ENCODE measurements around the gene RNF227.

The RNF227 gene

DNA sequence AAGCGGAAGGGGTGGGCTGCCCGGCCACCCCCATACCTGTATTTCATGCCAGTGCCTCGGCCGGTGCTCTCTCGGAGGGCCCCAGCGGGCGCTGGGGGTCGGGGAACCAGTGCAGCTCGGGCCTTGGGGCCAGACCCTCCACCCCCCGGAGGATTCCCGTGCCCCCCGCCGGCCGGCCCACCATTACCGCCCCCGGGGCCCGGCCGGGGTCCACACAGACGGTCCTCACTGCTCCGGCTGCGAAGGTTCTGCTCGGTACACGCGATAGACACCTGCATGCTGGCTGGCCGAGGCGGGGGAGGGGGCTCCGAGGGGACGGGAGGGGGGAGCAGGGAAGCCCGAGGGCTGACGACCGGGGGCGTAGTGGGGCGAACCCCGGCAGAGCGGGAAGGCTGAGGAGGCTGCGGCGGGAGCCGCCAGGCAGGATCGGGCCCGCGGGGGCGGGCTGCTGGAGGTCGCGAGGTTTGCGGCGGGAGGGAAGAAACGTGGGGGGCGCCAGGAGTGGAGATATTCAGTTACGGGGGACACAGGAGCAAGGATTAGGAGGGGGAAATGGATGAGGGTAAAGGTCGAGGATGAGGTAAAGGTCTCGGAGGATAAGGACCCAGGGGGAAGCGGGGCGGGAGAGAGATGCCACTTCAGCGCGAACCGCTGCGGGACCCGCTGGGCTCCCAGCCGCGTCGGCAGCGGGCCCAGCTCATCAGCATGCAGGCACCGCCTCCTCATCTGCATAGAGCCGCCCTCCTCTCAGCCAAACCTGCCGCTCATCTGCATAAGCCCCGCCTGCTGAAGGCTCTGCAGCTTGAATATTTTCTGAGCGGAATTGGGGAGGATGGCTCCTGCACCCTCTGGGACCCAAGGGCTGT is 13.3 kb upstream of the RNF227 start, which contains the start of gene KCNAB3:
TSS of gene KCNAB3 (minus strand) at position 699 of the 866 bp plus-strand sequence. CDS start at position 278, 421 bp downstream.
- peak; percentile 22 for DNase-seq

DNA sequence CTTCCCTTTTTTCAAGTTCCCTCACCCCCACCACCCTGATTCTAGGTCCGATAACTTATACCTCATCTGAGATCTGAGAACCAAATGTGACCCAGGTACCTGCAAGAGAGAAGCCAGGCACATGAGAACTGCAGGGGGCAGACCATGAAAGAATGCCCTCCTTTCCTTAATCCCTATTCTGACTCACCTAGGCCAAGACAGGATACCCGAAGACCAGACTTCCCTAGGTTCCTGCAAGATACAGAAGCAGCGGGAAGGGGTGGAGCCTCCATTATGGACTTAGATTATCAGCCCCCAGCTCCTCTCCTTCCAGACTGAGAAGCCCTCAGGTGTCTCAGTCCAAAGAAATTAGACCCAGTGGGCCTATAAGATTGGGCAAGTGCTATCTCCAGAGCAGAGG is 11.5 kb upstream of the RNF227 start:
- DNase-seq: no peak

DNA sequence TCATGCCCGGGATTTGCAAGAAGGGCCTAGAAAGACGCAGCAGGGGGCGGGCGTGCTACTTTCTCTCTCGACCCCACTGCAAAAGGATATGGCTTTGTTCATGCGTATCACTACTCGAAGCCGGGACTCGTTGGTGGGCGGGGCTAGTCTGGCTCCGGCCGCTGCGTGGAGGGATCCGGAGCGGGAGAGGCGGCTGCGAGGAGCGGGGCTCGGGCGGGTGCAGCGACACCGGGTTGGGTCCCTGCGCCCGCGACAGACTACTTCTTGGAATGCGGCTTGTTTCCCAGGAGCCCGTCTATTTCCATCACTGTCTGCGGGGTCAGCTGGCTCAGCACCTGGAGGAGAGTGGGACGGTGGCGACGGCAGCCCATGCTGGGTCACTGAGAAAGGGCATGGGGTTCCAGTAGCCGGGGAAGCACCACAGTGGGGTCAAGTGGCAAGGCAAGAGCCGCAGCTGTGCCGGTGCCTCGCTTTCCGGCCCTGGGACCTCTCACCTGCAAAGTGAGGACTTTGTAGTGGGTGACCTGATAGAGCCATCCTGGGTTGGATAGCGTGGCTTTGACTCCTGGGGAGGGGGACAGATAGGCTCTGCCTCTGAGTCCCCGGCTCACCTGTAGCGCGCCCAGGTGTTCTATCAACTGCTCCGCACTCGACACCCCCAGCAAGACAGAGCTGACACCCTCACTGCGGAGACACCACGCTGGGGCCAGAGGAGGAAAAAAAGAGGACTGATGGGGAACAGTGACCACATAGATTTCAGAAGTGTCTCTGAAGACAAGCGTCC is 6.9 kb upstream of the RNF227 start:
- DNase-seq: peak; percentile 78

DNA sequence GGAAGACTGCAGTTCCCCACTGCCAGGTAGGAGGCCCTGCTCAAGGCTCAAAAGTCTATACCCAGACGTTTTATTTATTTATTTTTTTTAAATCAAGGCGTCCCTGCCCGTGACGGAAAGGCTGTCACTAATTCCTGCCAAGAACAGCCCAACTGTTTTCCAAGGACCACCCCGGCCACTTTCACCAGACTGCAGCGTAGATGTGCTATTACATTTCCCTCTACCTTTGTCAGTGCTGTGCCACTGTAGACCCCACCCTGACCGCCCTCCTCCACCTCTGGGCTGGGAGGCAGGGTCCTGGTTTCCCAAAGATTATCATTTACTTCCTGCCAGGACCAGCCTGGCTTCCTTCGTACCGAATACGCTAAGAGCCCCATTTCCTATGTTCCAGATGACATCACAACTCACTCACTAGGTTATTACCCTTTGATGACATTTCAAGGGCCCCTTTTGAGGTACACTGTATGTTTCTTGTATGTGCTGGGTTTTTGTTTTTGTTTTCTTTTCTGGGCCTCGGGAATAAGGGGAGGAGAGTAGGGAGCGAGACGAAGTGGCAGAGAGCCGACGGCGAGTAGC is 6.3 kb upstream of the RNF227 start:
- no peak for DNase-seq

DNA sequence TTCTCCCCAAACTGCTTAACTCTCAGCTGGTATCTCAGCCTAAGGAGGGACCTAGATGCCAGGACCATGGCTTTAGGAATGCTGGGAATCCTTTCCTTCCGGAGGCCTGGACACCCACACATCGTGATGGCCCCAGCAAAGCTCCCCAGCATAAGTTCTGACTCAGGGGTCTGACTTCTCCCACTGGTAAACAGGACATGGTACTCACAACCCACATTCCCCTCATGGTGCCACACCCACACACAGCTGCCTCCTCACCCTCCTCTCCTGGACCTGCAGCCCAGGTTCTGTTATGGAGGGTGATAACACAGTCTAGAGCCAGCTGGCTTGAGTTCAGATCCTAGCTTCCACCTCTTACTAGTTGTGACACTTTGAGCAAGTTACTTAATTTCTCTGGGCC is 719 bp upstream of the RNF227 start:
- DNase-seq: peak; percentile 61

DNA sequence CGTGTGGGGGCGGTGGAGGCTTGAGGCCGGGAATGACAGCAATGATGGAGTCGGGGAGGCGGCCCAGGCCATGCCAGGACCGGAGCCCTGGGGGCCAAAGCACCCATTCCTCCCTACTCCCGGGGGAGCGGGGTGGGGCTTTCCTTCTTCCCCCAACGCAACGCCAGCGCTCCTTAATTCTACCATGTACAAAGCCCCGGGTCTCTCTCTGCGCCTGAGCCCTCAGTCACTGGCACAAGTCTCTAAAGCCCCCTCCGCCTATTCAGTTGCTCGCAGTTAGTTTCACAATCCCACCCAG is 245 bp upstream of the RNF227 start:
- no peak for DNase-seq

DNA sequence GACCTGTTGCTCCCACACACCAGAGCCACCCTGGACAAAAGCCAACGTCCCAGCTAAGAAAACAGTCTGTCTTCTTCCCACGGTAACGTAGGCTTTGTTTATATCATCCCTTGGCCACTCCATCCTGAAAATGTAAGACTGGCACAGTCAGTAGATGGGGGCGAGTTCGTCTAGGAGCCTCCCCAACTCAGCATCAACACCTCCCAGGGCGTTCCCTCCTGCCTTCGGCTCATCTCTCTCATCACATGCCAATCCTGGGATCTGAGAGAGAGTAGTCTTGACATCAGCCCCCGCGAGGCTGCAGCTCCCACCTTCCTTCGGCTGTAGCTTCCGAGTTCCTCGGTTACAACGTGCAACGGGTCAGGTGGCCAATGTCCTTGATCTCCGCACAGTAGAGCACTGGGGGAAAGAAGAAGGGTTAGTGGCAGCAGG is 894 bp downstream of the RNF227 start:
- peak; percentile 54 for DNase-seq

DNA sequence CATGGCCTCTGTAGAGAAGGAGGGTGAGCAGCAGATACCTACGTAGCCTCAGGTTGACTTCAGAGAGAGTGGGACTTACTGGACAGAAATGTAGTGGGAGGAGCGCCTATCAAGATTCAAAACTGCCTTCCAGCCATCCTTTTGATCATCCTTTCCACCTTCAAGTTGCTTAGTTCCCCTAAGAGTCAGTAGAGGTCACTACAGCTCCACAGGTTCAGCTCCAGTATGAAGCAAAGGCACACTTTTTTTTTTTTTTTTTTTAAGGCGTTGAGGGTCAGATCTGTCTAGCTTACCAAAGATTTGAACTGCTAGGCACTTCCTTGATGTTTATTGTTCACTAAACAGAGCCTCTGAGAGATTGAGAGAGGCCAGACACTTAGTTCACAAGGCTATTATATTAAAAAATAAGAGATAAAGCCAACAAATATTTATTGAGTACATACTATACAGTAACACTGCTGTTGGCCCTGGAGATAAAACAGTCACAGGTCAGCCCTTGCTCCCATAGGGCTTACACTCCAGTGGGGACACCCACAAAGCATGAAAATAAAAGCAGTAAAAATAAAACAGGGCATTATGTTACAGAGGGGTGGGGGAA is 3.1 kb downstream of the RNF227 start:
- DNase-seq: peak; percentile 90

DNA sequence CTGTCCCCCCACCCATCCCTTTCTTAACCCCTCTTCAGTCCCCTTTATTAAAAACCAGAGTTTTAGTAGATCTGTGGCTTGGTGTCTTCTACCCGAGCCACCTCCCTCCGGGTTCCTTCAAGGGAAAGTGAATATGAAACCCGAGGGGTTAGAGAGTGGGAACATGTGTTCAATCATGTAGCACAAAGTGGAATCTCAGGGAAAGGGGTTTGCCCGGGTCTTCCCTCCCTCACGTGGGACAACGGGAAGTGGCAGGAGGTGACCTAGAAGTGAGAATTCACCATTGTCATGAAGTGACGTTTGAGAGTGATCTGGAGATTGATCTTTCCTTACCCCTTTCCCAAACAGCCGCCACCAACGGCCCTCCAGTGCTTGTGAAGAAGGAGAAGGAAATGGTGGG is 5.0 kb downstream of the RNF227 start:
- DNase-seq: no peak

DNA sequence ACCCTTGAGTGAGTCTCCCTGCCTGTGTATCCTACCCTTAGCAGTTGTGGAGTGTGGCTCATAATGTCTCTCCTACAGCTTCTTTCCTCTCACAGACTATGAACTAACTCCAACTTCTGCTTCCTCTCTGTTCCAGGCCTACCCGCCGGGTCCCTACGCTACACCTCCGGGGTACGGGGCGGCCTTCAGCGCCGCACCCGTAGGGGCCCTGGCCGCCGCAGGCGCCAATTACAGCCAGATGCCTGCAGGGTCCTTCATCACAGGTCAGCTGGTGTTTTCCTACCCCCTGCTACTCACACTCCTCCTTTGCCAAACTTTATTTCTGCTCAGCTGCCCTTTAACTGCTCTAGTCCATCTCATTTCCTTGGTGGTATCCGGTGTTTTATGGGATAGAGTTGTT is 5.4 kb downstream of the RNF227 start:
- no peak for DNase-seq

DNA sequence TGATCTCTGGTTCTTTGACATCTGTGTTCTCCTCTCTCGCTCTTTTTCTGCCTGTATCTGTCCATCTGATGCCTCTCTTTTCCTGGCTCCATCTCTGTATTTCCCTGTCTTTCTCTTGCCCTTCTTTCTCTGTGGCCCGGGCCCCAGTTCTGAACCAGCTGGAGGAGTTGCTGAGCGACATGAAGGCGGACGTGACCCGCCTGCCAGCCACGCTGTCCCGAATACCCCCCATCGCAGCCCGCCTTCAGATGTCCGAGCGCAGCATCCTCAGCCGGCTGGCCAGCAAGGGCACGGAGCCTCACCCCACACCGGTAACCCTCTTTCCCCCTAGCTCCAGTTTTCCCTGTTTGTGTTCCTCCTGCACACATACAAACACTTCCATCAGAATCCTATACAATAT is 5.8 kb downstream of the RNF227 start:
- DNase-seq: no peak

DNA sequence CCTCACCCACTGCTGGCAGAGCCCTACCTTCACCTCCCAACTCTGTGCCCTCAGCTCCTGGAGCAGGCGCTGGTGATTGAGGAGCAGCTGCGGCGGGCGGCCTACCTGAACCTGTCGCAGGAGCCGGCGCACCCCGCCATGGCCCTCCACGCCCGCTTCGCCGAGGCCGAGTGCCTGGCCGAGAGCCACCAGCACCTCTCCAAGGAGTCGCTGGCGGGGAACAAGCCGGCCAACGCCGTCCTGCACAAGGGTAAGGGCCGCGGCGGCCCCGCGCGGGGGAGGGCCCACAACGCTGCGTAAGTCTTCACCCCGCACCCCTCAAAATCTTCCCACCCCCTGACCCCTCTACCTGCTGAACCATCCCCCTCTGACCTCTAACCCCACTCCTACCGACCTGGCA is 7.0 kb downstream of the RNF227 start:
- DNase-seq: no peak

DNA sequence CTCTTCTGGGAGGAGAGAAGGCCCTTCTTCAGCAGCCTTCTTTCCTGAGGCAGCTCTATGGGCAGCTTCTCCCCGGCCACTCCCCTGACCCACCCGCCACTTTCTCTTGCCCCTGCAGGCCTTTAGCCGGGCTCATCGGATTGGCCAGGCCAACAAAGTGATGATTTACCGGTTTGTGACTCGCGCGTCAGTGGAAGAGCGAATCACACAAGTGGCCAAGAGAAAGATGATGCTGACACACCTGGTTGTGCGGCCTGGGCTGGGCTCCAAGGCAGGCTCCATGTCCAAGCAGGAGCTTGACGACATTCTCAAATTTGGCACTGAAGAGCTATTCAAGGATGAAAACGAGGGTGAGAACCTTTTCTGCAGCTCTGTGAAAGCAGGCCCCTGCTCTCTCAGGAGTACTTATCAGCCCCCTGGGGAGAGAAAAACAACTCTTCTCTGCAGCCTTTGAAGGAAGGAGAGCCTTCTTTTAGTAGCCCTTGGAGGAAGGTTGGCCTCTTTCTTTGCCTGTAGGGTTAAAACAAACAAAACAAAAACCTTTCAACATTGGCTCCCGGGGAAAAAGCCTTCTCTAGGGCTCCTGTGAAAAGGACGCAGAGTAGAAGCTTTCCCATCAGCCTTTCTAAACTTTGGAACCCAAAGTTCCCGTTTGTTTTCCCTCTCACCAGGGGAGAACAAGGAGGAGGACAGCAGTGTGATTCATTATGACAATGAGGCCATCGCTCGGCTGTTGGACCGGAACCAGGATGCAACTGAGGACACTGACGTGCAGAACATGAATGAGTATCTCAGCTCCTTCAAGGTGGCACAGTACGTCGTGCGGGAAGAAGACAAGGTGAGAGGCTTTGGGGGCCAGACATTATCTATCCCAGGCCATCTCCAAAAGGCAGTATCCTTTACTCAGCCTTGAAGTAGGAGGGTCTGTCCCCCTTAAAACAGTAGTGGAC is 12.7 kb downstream of the RNF227 start:
- DNase-seq: no peak

DNA sequence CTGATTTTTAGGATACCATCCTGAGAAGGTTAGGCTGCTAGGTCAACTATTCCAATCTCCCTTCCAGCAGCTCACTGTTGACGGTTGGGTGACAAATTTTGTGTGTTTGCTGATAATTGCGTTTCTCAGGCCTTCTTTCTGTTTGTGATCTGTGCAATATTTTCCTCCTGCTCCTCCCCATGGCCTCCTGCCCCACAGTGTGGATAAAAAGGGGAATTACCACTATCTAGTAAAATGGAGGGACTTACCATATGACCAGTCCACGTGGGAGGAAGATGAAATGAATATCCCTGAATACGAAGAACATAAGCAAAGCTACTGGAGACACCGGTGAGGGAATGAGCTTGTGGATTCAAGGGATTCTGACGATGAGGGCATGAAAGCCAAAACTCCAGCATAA is 18.3 kb downstream of the RNF227 start:
- peak; percentile 73 for DNase-seq

DNA sequence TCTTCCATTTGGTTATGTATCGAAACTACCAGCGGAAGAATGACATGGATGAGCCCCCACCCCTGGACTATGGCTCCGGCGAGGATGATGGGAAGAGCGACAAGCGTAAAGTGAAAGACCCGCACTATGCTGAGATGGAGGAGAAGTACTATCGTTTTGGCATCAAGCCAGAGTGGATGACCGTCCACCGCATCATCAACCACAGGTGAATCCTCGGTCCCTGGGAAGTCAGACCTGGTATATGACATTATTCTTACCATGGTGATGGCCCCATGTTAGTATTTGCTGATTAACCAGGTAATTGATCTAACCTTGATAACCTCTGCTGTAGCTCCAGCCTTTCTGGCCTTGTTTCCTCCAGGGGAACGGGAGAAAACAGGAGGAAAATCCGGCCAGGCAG is 19.0 kb downstream of the RNF227 start:
- DNase-seq: no peak

DNA sequence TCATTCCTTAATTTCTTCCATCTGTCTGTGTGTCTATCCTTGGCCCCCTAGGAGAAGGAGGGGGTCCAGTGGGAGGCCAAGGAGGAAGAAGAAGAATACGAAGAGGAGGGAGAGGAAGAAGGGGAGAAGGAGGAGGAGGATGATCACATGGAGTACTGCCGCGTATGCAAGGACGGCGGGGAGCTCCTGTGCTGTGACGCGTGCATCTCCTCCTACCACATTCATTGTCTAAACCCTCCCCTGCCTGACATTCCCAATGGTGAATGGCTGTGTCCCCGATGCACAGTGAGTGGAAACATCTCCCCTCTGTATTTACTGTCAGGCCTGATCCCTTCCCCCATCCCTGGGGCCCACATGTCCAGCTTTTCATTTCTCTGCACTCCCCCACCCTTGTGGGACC is 21.2 kb downstream of the RNF227 start:
- DNase-seq: no peak

DNA sequence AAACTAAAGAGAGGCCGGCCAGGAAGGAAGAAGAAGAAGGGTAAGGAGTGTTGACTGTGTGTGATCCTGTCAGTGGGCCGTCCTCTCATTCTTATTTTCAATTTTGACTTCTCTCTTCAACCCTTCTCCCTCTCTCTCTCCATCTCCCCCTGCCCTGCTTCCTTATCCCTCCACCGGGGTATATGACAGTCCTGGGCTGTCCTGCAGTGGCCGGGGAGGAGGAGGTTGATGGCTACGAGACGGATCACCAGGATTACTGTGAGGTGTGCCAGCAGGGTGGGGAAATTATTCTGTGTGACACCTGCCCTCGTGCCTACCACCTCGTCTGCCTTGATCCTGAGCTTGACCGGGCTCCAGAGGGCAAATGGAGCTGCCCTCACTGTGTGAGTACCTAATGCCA is 21.9 kb downstream of the RNF227 start:
- DNase-seq: no peak

DNA sequence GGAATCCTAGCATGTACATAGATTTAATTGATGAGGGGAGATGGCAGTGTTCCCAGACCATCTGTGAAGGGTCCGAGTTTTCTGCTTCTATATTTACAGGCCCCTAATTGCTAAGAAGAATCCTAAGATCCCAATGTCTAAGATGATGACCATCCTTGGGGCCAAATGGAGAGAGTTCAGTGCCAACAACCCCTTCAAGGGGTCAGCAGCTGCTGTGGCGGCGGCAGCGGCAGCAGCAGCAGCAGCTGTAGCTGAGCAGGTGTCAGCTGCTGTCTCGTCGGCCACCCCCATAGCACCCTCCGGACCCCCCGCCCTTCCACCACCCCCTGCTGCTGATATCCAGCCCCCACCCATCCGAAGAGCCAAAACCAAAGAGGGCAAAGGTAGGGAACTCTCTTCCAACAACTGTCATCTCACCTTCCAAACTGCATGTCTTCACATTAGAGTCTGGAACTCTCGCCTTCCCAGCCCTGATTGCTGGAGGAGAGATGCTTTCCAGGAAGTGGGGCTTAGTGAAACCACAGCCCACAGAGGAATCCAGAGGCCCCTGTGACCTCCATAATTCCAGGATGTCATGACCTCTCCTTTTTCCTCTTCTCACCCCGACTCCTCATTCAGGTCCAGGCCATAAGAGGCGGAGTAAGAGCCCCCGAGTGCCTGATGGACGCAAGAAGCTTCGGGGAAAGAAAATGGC is 22.8 kb downstream of the RNF227 start:
- DNase-seq: no peak

DNA sequence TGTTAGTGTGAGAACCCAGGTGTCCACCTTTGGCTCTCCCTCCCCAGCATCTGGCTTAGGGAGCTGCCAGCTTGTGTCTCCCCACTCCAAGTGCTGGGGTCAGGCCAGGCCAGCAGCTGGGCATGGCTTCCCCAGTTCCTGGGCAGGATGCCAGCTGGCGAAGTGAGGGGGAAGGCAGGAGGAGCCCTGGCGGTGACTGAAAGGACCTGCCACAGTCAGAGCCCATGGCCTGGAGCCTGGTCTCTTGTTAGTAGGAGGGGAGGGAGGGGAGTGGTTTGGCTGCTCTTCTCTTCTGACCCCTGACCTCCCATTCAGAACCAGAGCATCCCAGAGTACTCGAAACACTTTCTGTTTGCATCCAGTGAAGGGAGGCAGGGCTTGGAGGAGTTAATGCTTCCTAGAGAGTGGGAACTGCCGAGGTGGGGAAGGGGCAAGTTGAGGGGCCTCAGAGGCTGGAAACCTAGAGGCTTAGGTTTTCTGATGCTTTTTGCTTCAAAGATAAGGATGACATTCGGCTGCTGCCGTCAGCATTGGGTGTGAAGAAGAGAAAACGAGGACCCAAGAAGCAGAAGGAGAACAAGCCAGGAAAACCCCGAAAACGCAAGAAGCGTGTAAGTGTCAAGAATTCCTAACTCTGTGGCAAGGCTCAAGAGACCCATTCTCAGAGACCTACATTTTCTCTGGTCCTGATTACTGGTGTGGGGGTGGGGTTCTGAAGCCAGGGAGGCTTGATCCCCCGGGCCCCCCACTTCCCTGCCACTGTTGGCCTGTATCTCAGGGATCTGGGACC is 26.7 kb downstream of the RNF227 start:
- peak; percentile 97 for DNase-seq

DNA sequence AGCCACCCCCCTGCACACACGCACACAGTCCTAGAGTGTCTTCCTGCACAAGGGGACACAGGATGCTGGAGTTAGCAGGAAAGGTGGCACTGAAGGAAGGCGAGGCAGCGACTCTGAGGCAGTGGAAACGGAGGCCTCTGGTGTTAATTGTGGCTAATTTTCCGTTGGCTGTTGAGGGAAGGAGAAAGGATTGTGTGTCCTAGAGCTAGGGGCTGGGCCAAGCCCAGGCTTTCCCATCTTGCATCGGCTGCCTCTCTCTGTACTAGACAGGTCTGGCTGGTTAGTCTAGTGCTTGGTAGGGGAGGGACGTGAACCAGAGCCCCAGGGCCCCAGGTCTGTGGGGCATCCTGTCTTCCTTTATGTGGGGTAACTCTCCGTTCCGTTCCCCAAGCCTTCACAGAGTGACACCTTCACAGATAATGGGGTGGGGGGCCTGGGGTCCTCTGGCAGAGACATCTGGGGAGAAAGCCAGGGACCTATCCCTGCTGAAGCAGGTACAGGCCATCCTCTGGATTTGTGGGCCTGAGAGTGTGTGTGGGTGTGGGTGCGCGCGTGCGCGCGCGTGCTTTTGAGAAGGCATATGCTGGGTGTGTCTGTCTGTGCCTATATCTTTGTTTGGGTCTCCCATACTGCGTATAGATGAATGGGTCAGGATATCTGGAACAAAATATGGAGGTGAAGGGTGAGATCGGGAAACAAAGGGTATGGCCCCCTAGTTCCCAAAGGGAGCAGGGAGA is 27.7 kb downstream of the RNF227 start, which contains the start of gene CHD3:
TSS of gene CHD3 (plus strand) at position 606 of the 737 bp plus-strand sequence. CDS start 212 bp downstream, outside the sequence.
- peak; percentile 17 for DNase-seq
